Stomach (tissue), 9 donors: ENCODE results near the gene NRG4. TPM values are rescaled to one million over a fixed set of nuclear protein-coding genes. Genes with fewer than 3 reads are reported as not detected.

Experiments
- DNase-seq, 2 donors: peaks; one replicate each; pipeline versions ENCODE4 v3.0.0 to v3.0.0-alpha.2; 2013 to 2019
- H3K27ac ChIP-seq, 5 donors: fragments of 200-600 bp in 4 of 5; sonication (generic) in 4 of 5; one replicate each; pipeline ENCODE4 v1.5.1; 2013 to 2019; ENCODE audit warnings: mild to moderate bottlenecking in 1 of 5, moderate library complexity in 1 of 5
- H3K27me3 ChIP-seq, 3 donors: fragments of 200-600 bp; sonication (generic); one replicate each; pipeline ENCODE4 v1.5.1; 2017 to 2019; ENCODE audit warnings: mixed run types in 1 of 3
- H3K36me3 ChIP-seq, 4 donors: fragments of 200-600 bp; sonication (generic); 1 replicate in 3 of 4; 2 replicates in 1 of 4; pipeline ENCODE4 v1.5.1; 2016 to 2019
- H3K4me1 ChIP-seq, 4 donors: fragments of 200-600 bp; sonication (generic); one replicate each; pipeline ENCODE4 v1.5.1; 2016 to 2019
- H3K4me3 ChIP-seq, 4 donors: fragments of 200-600 bp; sonication (generic) in 3 of 4; one replicate each; pipeline ENCODE4 v1.5.1; 2016 to 2019; ENCODE audit warnings: mild to moderate bottlenecking in 1 of 4
- H3K9me3 ChIP-seq, 4 donors: fragments of 200-600 bp; sonication (generic); one replicate each; pipeline ENCODE4 v1.5.1; 2016 to 2019
- EP300 ChIP-seq: sonication (generic); formaldehyde crosslinking; IDR thresholded peaks from one replicate; pipeline ENCODE4 v1.6.1; 2017; ENCODE audit warnings: antibody characterized with exemption
- POLR2A ChIP-seq, 4 donors: fragments of 450-650 bp; IDR thresholded peaks; one replicate each; pipeline ENCODE4 v1.6.1; 2016; ENCODE audit warnings: antibody characterized with exemption in 4 of 4, control low read depth in 2 of 4, mild to moderate bottlenecking in 1 of 4, moderate library complexity in 1 of 4
- POLR2AphosphoS5 ChIP-seq, 3 donors: sonication (generic); formaldehyde crosslinking; IDR thresholded peaks; one replicate each; pipeline ENCODE4 v1.6.1; 2016; ENCODE audit warnings: antibody characterized with exemption in 3 of 3
- WGBS, 5 donors: extraction: QIAGEN DNeasy Blood & Tissue Kit in 3 of 5; methylation state at CpG; one replicate each; pipeline versions ENCODE4 v1.1.5 to v1.1.7; 2013 to 2018; 5-methylcytosine and 5-hydroxymethylcytosine counted together
- intact Hi-C: fragments of 100-400 bp; cut with DNase I; formaldehyde crosslinking; loops from one replicate; pipeline ENCODE4 v1.15.1; 2023; ENCODE audit warnings: low total_unique reads
- polyA plus RNA-seq, 3 donors: library from polyadenylated mRNA; stranded (reverse); fragments of 200-250 nt; gene quantifications; one replicate each; pipeline ENCODE4 v1.2.3, GENCODE V29; 2013
- total RNA-seq, 5 donors: library from RNA; depleted of rRNA; stranded (reverse); fragments of >200 nt; gene quantifications; one replicate each; pipeline versions ENCODE4 v1.1.0 to v1.2.3, GENCODE V29; 2014 to 2016
- TF ChIP-seq, protein P1 (sequence below), 7 experiments: fragments of 450-650 bp in 4 of 7; fragments of 200-600 bp in 3 of 7; sonication (generic) in 3 of 7; IDR thresholded peaks; one replicate each; pipeline ENCODE4 v1.5.1; 2016 to 2019; ENCODE audit warnings: antibody characterized with exemption in 7 of 7, control low read depth in 2 of 7, mild to moderate bottlenecking in 1 of 7
- donor health status: healthy with polysubstance abuse.
- donor health status: Bipolar disorder and iron deficiency.
- donor health status: healthy.

Gene NRG4
- total and polyA plus RNA-seq, 8 donors: 1.6 to 42.0 (median 19.7) TPM; not detected in 2

DNA sequence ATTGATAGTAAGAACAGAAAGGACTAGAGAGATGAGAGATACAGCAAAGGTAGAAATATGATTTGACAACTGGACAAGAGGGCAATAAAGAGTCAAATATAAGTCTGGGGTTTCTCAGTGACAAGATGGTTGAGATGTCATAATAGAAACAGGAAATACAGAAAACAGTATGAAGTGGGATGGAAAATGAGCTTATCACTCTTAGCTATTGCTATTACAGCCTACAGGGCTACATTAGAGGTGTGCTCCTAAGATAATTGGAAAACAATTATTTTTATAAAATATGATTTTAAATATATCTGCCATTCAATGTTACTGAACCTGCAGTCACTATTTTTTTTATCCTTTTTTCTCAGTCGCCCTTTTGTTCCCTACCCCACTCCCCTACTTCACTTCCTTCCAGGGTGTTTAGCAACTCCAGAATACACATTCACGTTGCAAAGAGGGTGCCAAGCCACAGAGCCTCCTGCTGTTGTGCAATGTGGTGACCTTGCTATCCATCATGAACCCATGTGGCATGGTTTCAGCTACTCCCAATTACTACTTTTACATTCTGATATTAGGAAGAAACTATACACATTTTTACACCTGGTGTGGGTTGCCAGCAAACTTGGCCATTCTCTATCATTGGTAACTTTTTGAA, 6.0 kb downstream of the NRG4 start:
- intact Hi-C loops: no loop called here
- H3K4me3 ChIP-seq: no peak overlapping the region
- H3K9me3 ChIP-seq: peaks cover 0 to 4% (median 0%) of the 10 kb centered on the region in 4 donors
- 26 to 40% (median 34%) methylated on average over 2 of the region's 2 CpGs for WGBS, 5 donors
- peak in 1 of 3 donors; percentile 10 for TF ChIP-seq POLR2AphosphoS5 (IDR thresholded peaks at IDR 0.05)
- no peak for TF ChIP-seq POLR2A (IDR thresholded peaks at IDR 0.05)
- peak in 1 of 2 donors; percentile 9 for DNase-seq
- peaks cover 0 to 6% (median 0%) of the 10 kb centered on the region in 4 donors for H3K4me1 ChIP-seq
- no peaks in the 10 kb centered on the region for H3K27me3 ChIP-seq
- no peak overlapping the region for H3K27ac ChIP-seq
- H3K36me3 ChIP-seq: no peaks in the 10 kb centered on the region

DNA sequence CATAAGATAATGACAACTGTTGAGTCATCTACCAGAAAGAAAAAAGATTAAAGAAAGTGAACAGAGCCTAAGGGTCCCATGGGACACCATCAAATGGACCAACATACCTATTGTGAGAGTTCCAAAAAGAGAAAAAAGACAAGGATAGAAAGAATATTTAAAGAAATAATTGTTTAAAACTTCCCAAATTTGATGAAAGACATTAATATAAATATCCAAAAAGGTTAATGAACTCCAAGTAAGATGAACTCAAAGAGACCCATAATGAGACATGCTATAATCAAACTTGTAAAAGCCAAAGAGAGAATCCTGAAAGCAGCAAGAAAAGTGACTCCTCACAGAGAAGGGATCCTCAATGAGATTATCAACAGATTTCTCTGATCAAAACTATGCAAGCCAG, 8.9 kb downstream of the NRG4 start:
- peaks cover 0 to 6% (median 0%) of the 10 kb centered on the region in 4 donors for H3K4me1 ChIP-seq
- H3K4me3 ChIP-seq: no peak overlapping the region
- H3K9me3 ChIP-seq: peaks cover 0 to 4% (median 0%) of the 10 kb centered on the region in 4 donors
- TF ChIP-seq POLR2AphosphoS5 (IDR thresholded peaks at IDR 0.05): no peak
- no peak for TF ChIP-seq POLR2A (IDR thresholded peaks at IDR 0.05)
- no peak for TF ChIP-seq EP300
- TF ChIP-seq, protein P1, sequence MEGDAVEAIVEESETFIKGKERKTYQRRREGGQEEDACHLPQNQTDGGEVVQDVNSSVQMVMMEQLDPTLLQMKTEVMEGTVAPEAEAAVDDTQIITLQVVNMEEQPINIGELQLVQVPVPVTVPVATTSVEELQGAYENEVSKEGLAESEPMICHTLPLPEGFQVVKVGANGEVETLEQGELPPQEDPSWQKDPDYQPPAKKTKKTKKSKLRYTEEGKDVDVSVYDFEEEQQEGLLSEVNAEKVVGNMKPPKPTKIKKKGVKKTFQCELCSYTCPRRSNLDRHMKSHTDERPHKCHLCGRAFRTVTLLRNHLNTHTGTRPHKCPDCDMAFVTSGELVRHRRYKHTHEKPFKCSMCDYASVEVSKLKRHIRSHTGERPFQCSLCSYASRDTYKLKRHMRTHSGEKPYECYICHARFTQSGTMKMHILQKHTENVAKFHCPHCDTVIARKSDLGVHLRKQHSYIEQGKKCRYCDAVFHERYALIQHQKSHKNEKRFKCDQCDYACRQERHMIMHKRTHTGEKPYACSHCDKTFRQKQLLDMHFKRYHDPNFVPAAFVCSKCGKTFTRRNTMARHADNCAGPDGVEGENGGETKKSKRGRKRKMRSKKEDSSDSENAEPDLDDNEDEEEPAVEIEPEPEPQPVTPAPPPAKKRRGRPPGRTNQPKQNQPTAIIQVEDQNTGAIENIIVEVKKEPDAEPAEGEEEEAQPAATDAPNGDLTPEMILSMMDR (IDR thresholded peaks at IDR 0.05): no peak
- no peak overlapping the region for H3K27ac ChIP-seq
- DNase-seq: no peak
- H3K36me3 ChIP-seq: no peaks in the 10 kb centered on the region
- H3K27me3 ChIP-seq: no peaks in the 10 kb centered on the region
- intact Hi-C loops: no loop called here

- DNase-seq: no peak
- WGBS, 5 donors: 78 to 96% (median 88%) methylated on average over 1 of the region's 1 CpG
- Histone ChIP-seq H3K9me3 (no peaks in the 10 kb centered on the region), H3K27ac (no peak overlapping the region), H3K36me3 (no peaks in the 10 kb centered on the region), H3K27me3 (no peaks in the 10 kb centered on the region), H3K4me3 (no peak overlapping the region), H3K4me1 (no peaks in the 10 kb centered on the region)
- intact Hi-C loops: no loop called here
- TF ChIP-seq EP300 (no peak), POLR2A (IDR thresholded peaks at IDR 0.05) (no peak), POLR2AphosphoS5 (IDR thresholded peaks at IDR 0.05) (no peak)
- TF ChIP-seq, protein P1 (IDR thresholded peaks at IDR 0.05): no peak
Measured at GRCh38 chr15:75995611-75996010, 16.6 kb downstream of the NRG4 start.

- TF ChIP-seq EP300 (no peak), POLR2A (IDR thresholded peaks at IDR 0.05) (no peak), POLR2AphosphoS5 (IDR thresholded peaks at IDR 0.05) (no peak)
- TF ChIP-seq, protein P1 (IDR thresholded peaks at IDR 0.05): no peak
- 90 to 98% (median 92%) methylated on average over 1 of the region's 1 CpG for WGBS, 5 donors
Measured at GRCh38 chr15:75994220-75994619, 18.0 kb downstream of the NRG4 start.

GRCh38 chr15:75992897-75993296, 19.3 kb downstream of the NRG4 start:
- H3K4me3 ChIP-seq: no peak overlapping the region
- intact Hi-C loops: no loop called here

More at GRCh38 chr15:75994220-75994619, 18.0 kb downstream of the NRG4 start:
- H3K27me3 ChIP-seq: no peaks in the 10 kb centered on the region
- no peak overlapping the region for H3K4me3 ChIP-seq
- no peak for DNase-seq
- no peaks in the 10 kb centered on the region for H3K36me3 ChIP-seq
- intact Hi-C loops: no loop called here
- no peaks in the 10 kb centered on the region for H3K4me1 ChIP-seq
- no peak overlapping the region for H3K27ac ChIP-seq
- H3K9me3 ChIP-seq: no peaks in the 10 kb centered on the region

More at GRCh38 chr15:75992897-75993296, 19.3 kb downstream of the NRG4 start:
- Histone ChIP-seq H3K36me3 (no peaks in the 10 kb centered on the region), H3K9me3 (no peaks in the 10 kb centered on the region), H3K27me3 (no peaks in the 10 kb centered on the region), H3K4me1 (no peaks in the 10 kb centered on the region), H3K27ac (no peak overlapping the region)
- TF ChIP-seq POLR2AphosphoS5 (IDR thresholded peaks at IDR 0.05) (no peak), POLR2A (IDR thresholded peaks at IDR 0.05) (no peak), EP300 (no peak)
- TF ChIP-seq, protein P1 (IDR thresholded peaks at IDR 0.05): no peak
- DNase-seq: no peak
